ENCODE measurements around the gene C17orf67.

Gene C17orf67, protein sequence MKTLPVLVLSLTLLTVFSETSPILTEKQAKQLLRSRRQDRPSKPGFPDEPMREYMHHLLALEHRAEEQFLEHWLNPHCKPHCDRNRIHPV

DNA sequence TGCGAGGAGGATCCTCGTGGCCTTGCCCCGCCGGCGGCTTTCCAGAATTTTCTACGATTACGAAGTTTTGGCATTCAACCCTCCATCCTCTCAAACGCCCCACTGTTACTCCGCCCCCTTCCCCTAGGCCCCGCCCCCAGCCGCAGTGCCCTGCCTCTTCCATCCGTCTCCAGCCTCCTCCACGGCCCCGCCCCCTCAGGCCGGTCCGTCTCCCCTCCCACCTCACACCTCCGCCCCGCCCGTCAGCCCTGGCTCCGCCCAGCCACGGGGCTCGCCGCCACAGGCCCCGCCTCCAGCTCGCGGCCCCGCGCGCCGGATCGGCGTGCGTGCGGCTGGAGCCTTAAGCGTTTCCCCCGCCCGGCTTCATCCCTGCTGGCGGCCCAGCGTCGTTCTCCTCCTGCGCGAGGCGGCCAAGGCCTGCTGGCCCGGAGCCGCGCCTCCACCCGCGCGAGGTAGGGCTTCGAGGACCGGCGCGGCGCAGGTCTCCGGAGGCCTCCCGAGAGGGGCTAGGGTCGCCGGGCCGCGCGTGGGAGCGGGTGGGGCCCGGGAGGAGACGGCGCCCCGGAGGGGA lies at the start of gene C17orf67, which contains the start of gene DGKE:
Gene C17orf67 (minus strand): TSS at position 112 of the 571 bp plus-strand sequence. CDS start 18,110 bp downstream, outside the sequence.
Gene DGKE (plus strand): TSS at position 343 of the 571 bp plus-strand sequence. CDS start 645 bp downstream, outside the sequence.
- DNase-seq (ENCODE audit: low read depth) = peak; percentile 91

DNA sequence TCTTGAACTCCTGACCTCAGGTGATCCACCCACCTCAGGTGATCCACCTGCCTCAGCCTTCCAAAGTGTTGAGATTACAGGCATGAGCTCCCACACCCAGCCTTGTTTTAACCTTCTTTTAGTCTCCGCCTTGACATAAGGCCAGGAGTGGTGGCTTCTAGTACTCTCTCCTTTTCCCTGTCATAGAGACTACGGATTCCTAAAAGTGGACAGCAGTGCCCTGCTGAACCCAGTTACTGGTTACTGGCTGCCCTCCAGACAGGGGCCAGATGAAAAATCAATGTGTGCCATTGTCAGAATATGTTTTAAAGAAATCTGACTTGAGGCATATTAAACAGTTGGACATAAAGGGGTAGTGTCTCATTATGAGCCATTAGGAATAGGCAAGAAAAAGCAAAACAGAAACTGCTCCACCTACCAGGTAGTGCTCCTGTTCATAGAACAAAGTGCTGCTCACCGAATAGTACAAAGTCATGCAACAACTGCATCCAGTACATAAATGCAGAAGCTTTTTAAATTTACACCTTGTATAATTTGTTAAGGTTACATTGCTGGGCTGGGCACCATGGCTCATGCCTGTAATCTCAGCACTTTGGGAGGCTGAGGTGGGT lies 48.1 kb upstream of the C17orf67 start:
- DNase-seq (ENCODE audit: low read depth) = no peak

DNA sequence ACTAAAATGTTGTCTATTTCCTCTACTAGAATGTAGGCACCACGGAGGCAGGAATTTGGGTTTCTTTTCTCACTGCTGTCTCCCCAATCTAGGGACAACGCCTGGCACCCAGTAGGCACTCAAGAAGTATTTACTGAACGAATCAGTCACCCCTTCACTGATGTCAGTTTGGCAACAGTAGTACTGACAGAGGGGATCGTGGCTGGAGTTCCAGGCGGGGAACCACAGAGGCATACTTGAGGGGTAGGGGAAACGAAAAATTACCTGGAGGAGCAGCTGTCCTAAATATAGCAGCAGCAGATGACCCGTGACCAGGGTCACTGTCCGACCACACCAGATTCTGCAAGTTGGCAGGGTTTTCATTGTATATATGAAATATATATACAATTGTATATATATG lies 46.9 kb upstream of the C17orf67 start:
- DNase-seq (ENCODE audit: low read depth) = no peak

DNA sequence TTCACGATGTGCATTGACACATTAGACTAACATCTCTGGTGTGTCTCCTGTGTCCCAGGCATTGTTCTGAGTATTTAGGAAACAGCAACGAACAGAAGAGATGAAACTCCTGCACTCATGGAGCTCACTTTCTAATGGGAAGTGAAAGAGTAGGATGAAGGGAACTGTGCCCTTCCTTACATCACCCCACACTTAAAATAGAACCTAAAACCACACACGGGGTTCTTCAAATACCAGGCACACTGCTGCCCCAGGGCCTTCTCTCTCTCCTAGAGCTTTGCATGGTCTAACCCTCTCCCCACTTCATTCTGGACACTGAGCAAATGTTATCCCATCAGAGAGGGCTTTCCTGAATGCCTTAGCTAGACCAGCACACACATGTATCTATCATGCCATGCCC lies 46.4 kb upstream of the C17orf67 start:
- DNase-seq (ENCODE audit: low read depth) = no peak

DNA sequence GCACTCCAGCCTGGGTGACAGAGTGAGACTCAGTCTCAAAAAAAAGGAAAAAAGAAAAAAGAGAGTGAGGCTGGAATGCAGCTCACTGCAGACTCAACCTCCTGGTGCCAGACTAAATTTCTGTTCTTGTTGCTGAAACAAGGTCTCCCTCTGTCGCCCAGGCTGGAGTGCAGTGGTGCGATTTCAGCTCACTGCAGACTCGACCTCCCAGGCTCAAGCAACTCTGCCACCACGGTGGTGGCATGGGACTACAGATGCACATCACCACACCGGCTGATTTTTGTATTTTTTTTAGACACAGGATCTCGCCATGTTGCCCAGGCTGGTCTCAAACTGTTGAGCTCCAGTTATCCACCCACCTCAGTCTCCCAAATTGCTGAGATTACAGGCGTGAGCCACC lies 45.6 kb upstream of the C17orf67 start:
- DNase-seq (ENCODE audit: low read depth) = no peak

DNA sequence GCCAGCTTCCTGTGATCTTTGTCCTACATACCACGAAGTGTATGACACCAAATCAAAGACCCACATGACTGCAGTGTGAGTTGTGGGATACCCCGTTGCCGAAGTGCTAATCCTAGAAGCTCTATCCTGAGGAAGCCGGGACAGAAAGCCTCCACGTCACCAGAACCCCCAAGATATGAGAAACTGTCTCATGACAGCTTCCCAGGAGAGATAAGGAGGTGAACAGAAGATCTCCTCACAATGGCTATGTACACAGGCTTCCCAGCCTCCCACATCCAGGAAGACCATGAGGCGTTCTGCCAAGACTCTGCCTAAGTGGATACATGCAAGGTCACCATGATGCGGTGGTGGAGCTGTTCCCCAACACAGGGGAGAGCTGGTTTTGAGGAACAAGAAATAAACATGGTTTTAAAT lies 43.1 kb upstream of the C17orf67 start:
- no peak for DNase-seq (ENCODE audit: low read depth)

DNA sequence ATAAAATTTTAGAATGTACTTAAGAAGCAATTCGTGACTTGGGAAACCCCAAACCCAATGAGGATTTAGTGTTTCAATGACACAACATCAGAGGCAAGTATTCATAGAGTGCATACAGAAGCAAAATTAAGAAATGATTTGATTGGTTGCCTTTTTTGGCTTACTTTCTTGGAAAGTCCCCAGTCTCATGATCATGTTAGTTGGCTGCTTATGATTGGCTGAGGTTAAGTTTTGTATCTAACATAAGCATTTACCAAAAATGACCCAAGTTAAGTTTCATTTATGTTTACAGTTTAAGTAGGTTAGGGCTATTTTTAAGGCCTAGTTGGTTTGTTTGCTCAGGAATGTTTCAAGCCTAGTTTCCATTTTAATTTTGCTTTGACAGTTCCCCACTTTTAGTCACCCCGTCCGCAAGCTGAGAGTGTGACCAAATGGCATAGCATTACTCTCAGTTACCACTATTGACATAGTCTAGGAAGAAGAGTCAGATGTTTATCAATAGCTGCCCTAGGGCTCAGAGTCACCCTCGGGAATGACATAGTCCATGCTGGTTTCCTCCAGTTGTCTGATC lies 36.4 kb upstream of the C17orf67 start:
- DNase-seq (ENCODE audit: low read depth) = no peak

DNA sequence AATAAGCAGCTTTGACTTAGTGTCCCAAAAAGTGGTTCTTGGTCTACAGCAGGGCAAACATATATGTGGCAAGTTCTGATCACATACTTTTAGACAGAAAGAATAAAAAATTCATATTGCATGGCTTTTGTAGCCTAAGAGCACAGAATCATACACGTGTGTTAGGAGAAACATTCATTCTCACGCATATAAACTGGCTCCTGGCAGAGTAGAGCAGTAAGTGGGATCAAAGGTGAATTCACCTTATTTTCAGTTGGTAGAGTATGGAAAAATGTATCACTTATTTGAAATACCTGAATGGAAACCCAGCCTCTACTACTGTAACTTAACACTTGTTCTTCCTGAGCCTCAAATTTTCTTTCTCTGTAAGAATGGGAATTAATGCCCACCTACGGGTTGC lies 35.0 kb upstream of the C17orf67 start:
- DNase-seq (ENCODE audit: low read depth) = no peak

DNA sequence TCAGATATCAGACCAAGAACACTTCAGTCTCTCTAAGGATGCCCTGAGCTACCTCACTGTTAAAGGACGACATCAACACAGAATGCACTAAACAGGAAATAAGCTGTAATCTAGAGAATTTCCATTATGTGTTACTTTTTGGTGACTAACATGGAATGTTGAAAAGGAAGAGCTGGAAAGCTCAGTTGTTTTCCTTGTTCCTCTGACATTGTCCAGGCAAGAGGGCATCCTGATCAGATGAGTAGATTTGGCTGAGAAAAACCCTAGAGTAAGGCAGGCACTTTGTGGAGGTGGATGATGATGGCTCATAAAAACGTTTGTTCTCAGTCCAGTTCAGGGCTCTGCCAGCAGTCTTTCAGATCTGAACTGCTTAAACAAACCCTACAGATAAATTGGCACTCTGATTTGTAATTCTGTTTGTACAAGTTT lies 34.2 kb upstream of the C17orf67 start:
- DNase-seq (ENCODE audit: low read depth) = peak; percentile 15

DNA sequence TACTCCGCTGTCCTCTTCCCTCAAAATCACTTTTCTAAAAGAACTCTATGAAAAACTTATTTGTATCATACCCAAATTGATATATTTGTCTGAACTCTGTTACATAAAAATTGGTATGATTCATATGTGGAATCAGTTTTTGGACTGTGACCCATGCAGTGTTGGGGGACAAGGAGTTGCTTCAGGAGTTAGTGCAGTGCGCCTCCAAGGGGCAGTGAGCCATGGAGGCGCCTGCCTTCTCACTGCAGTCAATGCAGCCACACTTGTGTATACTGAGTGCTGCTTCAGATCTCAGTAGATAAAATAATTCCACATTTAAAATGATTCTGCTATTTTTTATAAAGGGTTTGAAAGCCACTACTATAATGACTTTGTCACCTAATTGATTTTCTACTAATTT lies 32.8 kb upstream of the C17orf67 start:
- DNase-seq (ENCODE audit: low read depth) = no peak

DNA sequence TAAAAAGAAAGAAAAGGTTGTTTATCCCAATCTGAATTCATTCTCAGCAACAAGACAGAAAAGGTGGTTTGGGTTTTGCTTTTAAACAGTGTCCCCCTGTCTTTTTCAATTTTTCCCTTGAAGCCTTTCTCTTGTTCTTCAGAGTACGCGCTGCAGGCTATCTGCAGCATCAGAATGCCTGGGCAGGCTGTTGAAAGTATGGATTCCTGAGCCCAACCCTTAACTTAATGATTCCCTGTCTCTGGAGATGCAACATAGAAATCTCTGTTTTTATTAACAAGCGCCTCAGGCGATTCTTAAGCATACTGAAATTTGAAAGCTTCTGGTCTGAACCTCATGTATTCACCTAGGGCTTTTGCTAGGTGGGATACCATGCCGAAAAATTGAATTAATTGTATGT lies 32.4 kb upstream of the C17orf67 start:
- no peak for DNase-seq (ENCODE audit: low read depth)

DNA sequence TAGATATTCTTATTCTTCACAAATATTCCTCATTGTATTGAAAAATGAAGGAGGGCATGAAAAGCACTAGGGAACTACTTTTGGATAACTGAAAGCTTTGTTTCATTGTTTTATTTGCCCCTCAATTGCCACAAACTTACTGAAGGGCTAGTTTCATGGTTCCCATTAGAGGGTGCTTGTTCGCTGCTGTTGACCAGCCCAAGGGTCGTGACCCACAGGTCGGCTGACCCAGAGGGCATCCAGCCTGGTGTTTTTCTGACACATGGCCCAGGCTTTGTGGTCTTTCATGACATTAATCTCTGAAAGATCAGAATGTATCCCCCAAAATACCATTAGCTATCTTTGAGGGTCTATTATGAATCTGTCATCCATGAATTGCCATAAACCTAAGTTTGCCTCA lies 30.3 kb upstream of the C17orf67 start:
- DNase-seq (ENCODE audit: low read depth) = no peak

DNA sequence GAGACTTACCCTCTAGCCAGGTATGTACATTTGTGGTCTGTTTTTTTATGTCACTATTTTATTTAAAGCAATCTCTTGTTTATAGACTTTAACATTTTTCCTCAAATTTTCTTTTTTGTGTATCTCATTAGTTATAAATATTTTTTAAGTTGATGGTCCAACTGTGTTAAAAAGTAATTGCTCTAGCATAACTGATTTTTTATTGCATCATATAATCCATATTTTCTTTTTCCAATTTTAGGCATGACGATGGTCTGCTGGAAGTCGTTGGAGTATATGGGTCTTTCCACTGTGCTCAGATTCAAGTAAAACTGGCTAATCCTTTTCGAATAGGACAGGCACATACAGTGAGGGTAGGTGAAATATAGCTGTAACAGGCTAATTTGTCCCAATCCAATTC lies 28.2 kb upstream of the C17orf67 start:
- no peak for DNase-seq (ENCODE audit: low read depth)

DNA sequence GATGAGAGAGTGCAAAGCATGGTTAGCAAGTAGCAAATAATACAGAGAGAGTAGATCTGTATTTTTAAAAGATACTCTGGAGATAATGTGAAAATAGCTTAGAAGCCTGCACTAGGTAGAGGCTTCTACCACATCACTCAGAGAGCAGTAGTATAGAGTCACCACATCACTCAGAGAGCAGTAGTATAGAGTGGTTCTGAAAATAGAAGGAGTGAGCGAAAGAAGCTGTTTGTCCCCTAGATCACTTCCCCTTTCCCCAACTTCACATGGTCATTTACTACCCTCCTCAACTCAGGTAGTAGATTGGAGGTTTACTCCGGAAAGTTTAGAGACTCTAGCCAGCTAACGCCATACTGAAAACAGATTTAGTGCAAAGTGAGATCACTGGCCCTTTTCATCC lies 17.3 kb upstream of the C17orf67 start:
- no peak for DNase-seq (ENCODE audit: low read depth)

DNA sequence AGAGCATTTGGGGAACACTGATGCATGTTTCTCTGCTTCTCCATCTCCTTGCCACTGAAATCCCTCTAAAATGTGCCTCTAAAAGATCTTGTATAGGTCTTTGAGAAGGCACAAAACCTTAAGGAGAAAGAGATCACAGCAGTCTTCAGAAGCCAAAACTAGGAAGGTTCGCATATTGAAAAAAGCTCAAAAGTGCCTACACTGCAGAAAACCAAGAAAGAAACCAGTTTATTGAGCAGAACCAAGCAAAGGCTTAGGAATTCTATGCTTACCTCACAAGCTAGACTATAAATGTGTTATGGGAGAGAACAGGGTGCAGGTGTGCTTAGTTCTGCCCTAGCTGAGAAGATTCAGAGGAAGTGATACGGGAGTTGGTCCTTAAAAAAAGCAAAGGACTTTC lies 16.9 kb upstream of the C17orf67 start:
- DNase-seq (ENCODE audit: low read depth) = no peak

DNA sequence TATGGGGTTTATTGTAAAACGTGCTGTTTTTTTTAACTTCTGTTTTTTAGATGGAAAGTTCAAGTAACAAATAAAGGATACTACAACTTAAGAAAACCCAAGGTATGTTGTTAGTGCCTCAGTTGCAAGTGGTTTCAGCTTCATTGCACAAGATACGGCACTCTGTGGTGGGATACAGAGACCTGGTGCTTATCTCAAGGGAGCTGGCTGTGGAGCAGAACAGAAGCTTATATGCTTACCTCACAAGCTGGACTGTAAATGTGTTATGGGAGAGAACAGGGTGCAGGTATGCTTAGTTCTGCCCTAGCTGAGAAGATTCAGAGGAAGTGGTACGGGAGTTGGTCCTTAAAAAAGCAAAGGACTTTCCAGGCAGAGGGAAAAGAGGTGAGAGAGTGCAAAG lies 15.4 kb upstream of the C17orf67 start:
- DNase-seq (ENCODE audit: low read depth) = no peak

DNA sequence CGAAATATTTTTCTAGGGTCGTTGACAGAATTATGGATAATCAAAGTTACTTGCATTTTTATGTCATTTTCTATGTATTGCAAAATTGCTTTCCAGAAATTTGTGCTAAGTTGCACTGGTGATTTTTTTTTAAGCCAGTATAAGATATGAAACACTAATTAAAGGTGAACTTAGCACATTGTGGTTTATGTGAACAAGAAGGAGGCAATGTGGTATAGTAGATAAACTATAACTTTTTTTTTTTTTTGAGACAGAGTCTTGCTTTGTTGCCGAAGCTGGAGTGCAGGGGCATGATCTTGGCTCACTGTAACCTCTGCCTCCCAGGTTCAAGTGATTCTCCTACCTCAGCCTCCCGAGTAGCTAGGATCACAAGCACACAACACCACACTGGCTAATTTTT lies 13.4 kb upstream of the C17orf67 start:
- DNase-seq (ENCODE audit: low read depth) = no peak

DNA sequence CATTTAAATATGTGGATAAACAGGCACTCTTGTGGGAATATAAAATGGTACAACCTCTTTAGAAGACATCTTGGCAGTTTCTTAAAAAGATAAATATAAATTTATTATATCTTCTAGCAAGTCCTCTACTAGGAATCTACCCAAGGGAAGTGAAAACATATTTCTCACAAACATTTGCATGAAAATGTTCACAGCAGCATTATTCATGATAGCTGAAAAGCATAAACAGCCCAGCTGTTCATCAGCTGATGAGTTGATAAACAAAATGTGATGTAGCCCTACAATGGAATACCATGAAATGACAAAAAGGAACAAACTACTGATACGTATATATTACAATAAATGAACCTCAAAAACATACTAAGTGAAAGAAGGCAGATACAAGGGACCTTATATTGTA lies 12.2 kb upstream of the C17orf67 start:
- DNase-seq (ENCODE audit: low read depth) = no peak

DNA sequence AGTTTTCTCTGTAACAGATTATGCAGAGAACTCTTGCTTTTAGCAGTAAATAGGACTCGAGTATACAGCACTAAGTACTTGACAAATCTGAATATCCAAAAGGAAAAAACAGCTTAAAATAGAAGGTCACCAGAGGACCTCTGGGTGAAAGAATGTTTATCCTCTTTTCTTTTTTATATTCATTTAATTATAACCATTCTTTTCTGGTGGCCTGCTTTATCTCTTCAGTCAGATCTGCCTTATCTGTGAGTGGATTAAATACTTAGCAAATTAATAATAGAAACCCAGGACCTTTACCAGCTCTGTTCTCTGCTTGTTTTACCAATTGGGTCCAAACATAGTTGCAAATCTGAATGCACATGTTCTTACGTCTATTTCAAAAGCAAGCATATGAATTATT lies 8.9 kb upstream of the C17orf67 start:
- no peak for DNase-seq (ENCODE audit: low read depth)

DNA sequence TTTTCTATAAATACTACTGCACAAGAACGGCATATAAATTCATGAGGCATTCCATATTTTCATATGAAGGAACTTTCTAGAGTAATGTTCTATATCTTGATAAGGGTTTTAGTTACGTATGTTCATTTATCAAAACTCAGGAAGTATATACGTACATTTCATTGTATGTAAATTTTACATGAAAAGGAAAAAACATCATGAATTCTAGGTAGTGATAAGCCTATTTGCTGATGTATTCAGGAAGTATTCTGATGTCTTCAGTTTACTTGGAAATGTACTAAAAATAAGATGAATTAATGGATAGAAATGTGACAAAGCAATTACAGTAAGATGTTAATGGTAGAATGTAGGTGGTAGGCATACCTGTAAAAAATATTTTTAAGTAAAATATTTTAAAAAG lies 5.0 kb upstream of the C17orf67 start:
- DNase-seq (ENCODE audit: low read depth) = no peak

DNA sequence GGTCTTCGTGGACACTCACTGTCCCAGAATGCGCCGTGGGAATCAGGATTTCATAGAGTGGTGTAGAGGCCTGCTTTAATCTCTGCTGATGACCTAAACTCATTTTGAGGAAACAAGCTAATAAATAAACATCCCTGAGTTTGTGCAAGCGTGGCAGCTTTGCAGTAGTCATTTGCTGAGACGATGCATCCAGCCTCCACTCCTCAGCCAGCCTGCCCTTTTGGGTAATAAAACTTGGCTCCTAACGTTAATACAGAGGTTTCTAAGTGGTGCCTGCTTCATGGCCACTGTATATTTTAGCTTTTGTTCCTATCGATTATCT lies 1.5 kb upstream of the C17orf67 start:
- no peak for DNase-seq (ENCODE audit: low read depth)

DNA sequence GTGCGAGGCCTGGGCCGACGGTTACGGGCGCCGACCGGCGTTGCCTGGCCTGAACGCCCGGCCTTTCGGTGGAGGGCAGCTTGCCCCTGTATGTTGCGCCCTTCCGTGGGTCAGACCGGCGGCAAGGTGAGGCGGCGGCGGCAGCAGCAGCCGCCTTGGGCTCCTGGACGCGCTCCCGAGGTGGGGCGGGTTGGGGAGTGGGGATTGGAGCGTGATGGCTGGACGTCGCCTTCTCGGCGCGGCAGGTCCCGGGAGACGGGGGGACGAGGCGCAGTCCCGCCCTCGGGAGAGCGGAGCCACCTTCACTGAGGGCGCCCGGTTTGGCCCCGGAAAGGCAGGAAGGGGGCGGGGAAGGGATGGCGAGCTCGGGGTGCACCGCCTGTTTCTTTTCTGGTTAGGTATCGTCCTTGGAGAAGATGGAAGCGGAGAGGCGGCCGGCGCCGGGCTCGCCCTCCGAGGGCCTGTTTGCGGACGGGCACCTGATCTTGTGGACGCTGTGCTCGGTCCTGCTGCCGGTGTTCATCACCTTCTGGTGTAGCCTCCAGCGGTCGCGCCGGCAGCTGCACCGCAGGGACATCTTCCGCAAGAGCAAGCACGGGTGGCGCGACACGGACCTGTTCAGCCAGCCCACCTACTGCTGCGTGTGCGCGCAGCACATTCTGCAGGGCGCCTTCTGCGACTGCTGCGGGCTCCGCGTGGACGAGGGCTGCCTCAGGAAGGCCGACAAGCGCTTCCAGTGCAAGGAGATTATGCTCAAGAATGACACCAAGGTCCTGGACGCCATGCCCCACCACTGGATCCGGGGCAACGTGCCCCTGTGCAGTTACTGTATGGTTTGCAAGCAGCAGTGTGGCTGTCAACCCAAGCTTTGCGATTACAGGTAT lies 902 bp upstream of the C17orf67 start:
- DNase-seq (ENCODE audit: low read depth) = no peak
